Nephron progenitor cell (in vitro differentiated cells): Measurements from ENCODE around the gene PKD2.

Experiments used
- DNase-seq: peaks from one replicate; pipeline ENCODE4 v3.0.0; 2021
- H3K27ac Mint-ChIP-seq: 2 replicates; pipeline ENCODE4 v1.8.0; 2021; ENCODE audit warnings: mild to moderate bottlenecking, moderate library complexity, mixed read lengths
- H3K27me3 Mint-ChIP-seq: 2 replicates; pipeline ENCODE4 v1.8.0; 2021; ENCODE audit warnings: mild to moderate bottlenecking, low read depth, mixed read lengths; ENCODE audit not compliant: poor library complexity
- H3K36me3 Mint-ChIP-seq: 2 replicates; pipeline ENCODE4 v1.8.0; 2021; ENCODE audit warnings: low read depth, mixed read lengths
- H3K4me1 Mint-ChIP-seq: 2 replicates; pipeline ENCODE4 v1.8.0; 2021; ENCODE audit warnings: mixed read lengths
- H3K4me3 Mint-ChIP-seq: 2 replicates; pipeline ENCODE4 v1.8.0; 2021; ENCODE audit warnings: mild to moderate bottlenecking, moderate library complexity, mixed read lengths
- H3K9me3 Mint-ChIP-seq: 2 replicates; pipeline ENCODE4 v1.8.0; 2021; ENCODE audit warnings: mild to moderate bottlenecking, moderate library complexity, mixed read lengths
- CTCF ChIP-seq: fragments of 200-600 bp; sonication (generic); IDR thresholded peaks from 2 replicates; pipeline ENCODE4 v1.5.0; 2021; ENCODE audit warnings: antibody characterized with exemption

PKD2 gene

GRCh38 chr4:88098993-88099752, 91.7 kb downstream of the PKD2 start:
- peaks cover 2% of the 10 kb centered on the region for H3K4me1 Mint-ChIP-seq
- H3K27me3 Mint-ChIP-seq: peaks cover 3% of the 10 kb centered on the region
- H3K4me3 Mint-ChIP-seq: no peak overlapping the region
- no peak for TF ChIP-seq CTCF
- DNase-seq: no peak
- H3K9me3 Mint-ChIP-seq: no peaks in the 10 kb centered on the region
- H3K27ac Mint-ChIP-seq: no peak overlapping the region
- H3K36me3 Mint-ChIP-seq: no peaks in the 10 kb centered on the region

- no peaks in the 10 kb centered on the region for H3K9me3 Mint-ChIP-seq
- no peak for DNase-seq
Measured at GRCh38 chr4:88101165-88101564, 93.7 kb downstream of the PKD2 start.

GRCh38 chr4:88102026-88102425, 94.6 kb downstream of the PKD2 start:
- DNase-seq: no peak
- H3K9me3 Mint-ChIP-seq: no peaks in the 10 kb centered on the region
- H3K27me3 Mint-ChIP-seq: peaks cover 3% of the 10 kb centered on the region
- H3K27ac Mint-ChIP-seq: no peak overlapping the region
- no peak overlapping the region for H3K4me3 Mint-ChIP-seq
- H3K36me3 Mint-ChIP-seq: no peaks in the 10 kb centered on the region
- TF ChIP-seq CTCF: no peak
- peaks cover 19% of the 10 kb centered on the region for H3K4me1 Mint-ChIP-seq

More at GRCh38 chr4:88101165-88101564, 93.7 kb downstream of the PKD2 start:
- H3K4me3 Mint-ChIP-seq: no peak overlapping the region
- H3K27me3 Mint-ChIP-seq: peaks cover 3% of the 10 kb centered on the region
- H3K4me1 Mint-ChIP-seq: peaks cover 19% of the 10 kb centered on the region
- no peaks in the 10 kb centered on the region for H3K36me3 Mint-ChIP-seq
- H3K27ac Mint-ChIP-seq: no peak overlapping the region
- TF ChIP-seq CTCF: no peak

- no peak overlapping the region for H3K27ac Mint-ChIP-seq
- no peak overlapping the region for H3K4me3 Mint-ChIP-seq
- no peaks in the 10 kb centered on the region for H3K36me3 Mint-ChIP-seq
Measured at GRCh38 chr4:88104902-88105610, 97.6 kb downstream of the PKD2 start.

GRCh38 chr4:88106205-88106604, 98.8 kb downstream of the PKD2 start:
- DNase-seq: no peak

More at GRCh38 chr4:88104902-88105610, 97.6 kb downstream of the PKD2 start:
- no peaks in the 10 kb centered on the region for H3K27me3 Mint-ChIP-seq
- H3K9me3 Mint-ChIP-seq: no peaks in the 10 kb centered on the region
- TF ChIP-seq CTCF: no peak
- peaks cover 28% of the 10 kb centered on the region for H3K4me1 Mint-ChIP-seq
- no peak for DNase-seq

More at GRCh38 chr4:88106205-88106604, 98.8 kb downstream of the PKD2 start:
- TF ChIP-seq CTCF: no peak
- Mint-ChIP-seq H3K36me3 (no peaks in the 10 kb centered on the region), H3K9me3 (no peaks in the 10 kb centered on the region), H3K27ac (no peak overlapping the region), H3K4me1 (peaks cover 28% of the 10 kb centered on the region), H3K27me3 (no peaks in the 10 kb centered on the region), H3K4me3 (no peak overlapping the region)
